Measurements from ENCODE around the gene SPACA5B.
"Not testable (repeated sequence)": the region's sequence is repeated elsewhere in the genome, so short reads cannot be mapped to it uniquely, and the experiment has no call there.

GRCh38 chrX:48139076-48139475, 8.7 kb downstream of the SPACA5B start:
- TF ChIP-seq EZH2phosphoT487 (IDR thresholded peaks at IDR 0.05; ENCODE audit: low read depth); CTCF (IDR thresholded peaks at IDR 0.05; ENCODE audit: low read depth, low read length): not testable (repeated sequence)

All from OCI-LY3 (cell line).